ENCODE data around the gene STK32C.

- TF ChIP-seq CTCF (IDR thresholded peaks at IDR 0.05) (no peak), POLR2AphosphoS5 (IDR thresholded peaks at IDR 0.05) (no peak), POLR2A (IDR thresholded peaks at IDR 0.05) (no peak)
These were observed 33.8 kb downstream of the STK32C start for GRCh38 chr10:132273966-132274365.

Measured in suprapubic skin (tissue), 4 donors.